Measurements from ENCODE around the gene ST8SIA4. TPM values are rescaled to one million over a fixed set of nuclear protein-coding genes. Genes with fewer than 3 reads are reported as not detected.
A peak's percentile ranks its signal among the peaks of the same experiment; 100 is the strongest.

Gene ST8SIA4
- total RNA-seq, 1 experiment from 2014 or later = not detected

GRCh38 chr5:100779669-100780375 is 123.3 kb downstream of the ST8SIA4 start:
- TF ChIP-seq EZH2 (IDR thresholded peaks at IDR 0.05) (no peak), EZH2phosphoT487 (IDR thresholded peaks at IDR 0.05; ENCODE audit: borderline replicate concordance) (no peak), FOSL1 (IDR thresholded peaks at IDR 0.05; ENCODE audit: low read depth) (no peak), SRF (IDR thresholded peaks at IDR 0.05; ENCODE audit: low read depth) (no peak), CBX3 (IDR thresholded peaks at IDR 0.05; ENCODE audit: low read depth) (no peak), MAX (IDR thresholded peaks at IDR 0.05) (no peak), SP1 (IDR thresholded peaks at IDR 0.05; ENCODE audit: low read depth) (no peak), YY1 (IDR thresholded peaks at IDR 0.05; ENCODE audit: extremely low read depth, insufficient replicate concordance, low read depth, low read length) (no peak), SIN3A (IDR thresholded peaks at IDR 0.05; ENCODE audit: low read depth) (no peak), ZFX (IDR thresholded peaks at IDR 0.05) (no peak), TCF7L2 (IDR thresholded peaks at IDR 0.05; ENCODE audit: borderline replicate concordance, extremely low read depth, insufficient read depth, insufficient read length) (no peak), POLR2A (IDR thresholded peaks at IDR 0.05; ENCODE audit: borderline replicate concordance, extremely low read depth, insufficient read depth, insufficient read length) (no peak), POLR2AphosphoS5 (IDR thresholded peaks at IDR 0.05; ENCODE audit: low read depth, low read length) (no peak), EGR1 (IDR thresholded peaks at IDR 0.05; ENCODE audit: low read depth) (no peak), ELF1 (IDR thresholded peaks at IDR 0.05; ENCODE audit: borderline replicate concordance, low read depth) (no peak), ZBTB33 (IDR thresholded peaks at IDR 0.05; ENCODE audit: extremely low read depth, insufficient replicate concordance, low read length) (no peak), ZNF274 (IDR thresholded peaks at IDR 0.05; ENCODE audit: low read depth, low read length) (no peak), RAD21 (IDR thresholded peaks at IDR 0.05; ENCODE audit: low read depth) (no peak), ATF3 (IDR thresholded peaks at IDR 0.05) (no peak), CTCF (IDR thresholded peaks at IDR 0.05 in 2 of 3, conservative IDR thresholded peaks at IDR 0.05 in 1 of 3; ENCODE audit: borderline replicate concordance in 1 of 3, insufficient read depth in 1 of 3, low read depth in 2 of 3, low read length in 2 of 3) (no peak)
- intact Hi-C loops (cut with micrococcal nuclease) = loop anchor here (5.0 to 10.0 kb wide), 2 partner anchors 897 to 1675 kb away; no protein-coding TSS in a partner anchor
- CTCF ChIA-PET = interaction anchor here (1.5 kb wide), 1 partner anchor 10 kb away, joined by 4 read pairs; no protein-coding TSS in a partner anchor

More at GRCh38 chr5:100779669-100780375, 123.3 kb downstream of the ST8SIA4 start:
- Histone ChIP-seq H3K9me3 (ENCODE audit: control insufficient read depth in 1 of 2, insufficient read depth in 1 of 2, low read depth in 1 of 2, low read length in 2 of 2) (no peaks in the 10 kb centered on the region), H4K20me1 (ENCODE audit: insufficient read depth) (no peaks in the 10 kb centered on the region), H3K27me3 (ENCODE audit: insufficient read depth, low read length) (no peaks in the 10 kb centered on the region), H3K36me3 (ENCODE audit: control insufficient read depth in 1 of 2, insufficient read depth in 2 of 2, low read length in 2 of 2) (no peaks in the 10 kb centered on the region), H3K79me2 (ENCODE audit: insufficient read depth, low read length) (no peaks in the 10 kb centered on the region), H3K9ac (ENCODE audit: low read length) (no peak overlapping the region), H2AFZ (ENCODE audit: low read depth, low read length, poor library complexity, severe bottlenecking) (peak overlapping the region; percentile 77), H3K4me2 (ENCODE audit: low read length) (no peak overlapping the region), H3K27ac (ENCODE audit: low read depth, low read length) (no peak overlapping the region), H3K9me2 (ENCODE audit: insufficient read depth) (no peaks in the 10 kb centered on the region), H3K4me3 (replicated peaks in 1 of 2; ENCODE audit: low read depth in 1 of 2, low read length in 2 of 2) (no peak overlapping the region), H3K4me1 (ENCODE audit: control insufficient read depth in 1 of 2, insufficient read depth in 2 of 2, low read length in 2 of 2) (peaks cover 9 to 20% of the 10 kb centered on the region in 2 experiments; a peak in 3 of 4 replicates)
- ATAC-seq (no peak), DNase-seq (ENCODE audit: low read depth, low spot score) (no peak)
- BruUV-seq (replicated peaks) = no TSS peak
- ChIA-PET POLR2A (no interaction called here), RAD21 (ENCODE audit: low non-redundant PET in 1 of 2, low total read pairs in 2 of 2, uncharacterized antibody in 2 of 2, unreplicated experiment in 2 of 2) (no interaction called here)
